ENCODE measurements around the gene ARHGAP19. TPM values are rescaled to one million over a fixed set of nuclear protein-coding genes. Genes with fewer than 3 reads are reported as not detected.

Gene ARHGAP19
- total and polyA plus RNA-seq, 9 of the 15 experiments (the other 6 are each of a cell fraction or from before 2014, with no cell fraction given) = 14.8 to 49.5 (median 26.8) TPM

Small RNAs within 50 kb of the gene (small RNA-seq; reads per million reads assigned to genes)
- not detected for gene RF00017

Other genes starting within 250 kb of the ARHGAP19 start
Only the 7 nearest of the 9 such genes appear.
- 0.04 and 0.05 TPM in 2 replicates for gene SLIT1, start 106.7 kb downstream of the ARHGAP19 start, total RNA-seq (2014; rRNA removed)
- 0.04 TPM in 1 of 2 replicates, not detected in the other for gene SLIT1, start 106.7 kb downstream of the ARHGAP19 start, total RNA-seq (2014; rRNA removed; fragmentation: Illumina TruSeq; extraction: Trizol)
- gene SLIT1, start 106.7 kb downstream of the ARHGAP19 start, total RNA-seq (2015; rRNA removed; fragmentation: Illumina TruSeq; extraction: Trizol) = not detected in 2 replicates
- gene SLIT1, start 106.7 kb downstream of the ARHGAP19 start, total RNA-seq (2021) = 0.09 TPM in 1 of 2 replicates, not detected in the other
- gene SLIT1, start 106.7 kb downstream of the ARHGAP19 start, polyA plus RNA-seq (2011; rRNA removed) = 0.01 and 0.03 TPM in 2 replicates
- 0.01 and 0.03 TPM in 2 replicates for gene SLIT1, start 106.7 kb downstream of the ARHGAP19 start, polyA plus RNA-seq (2014; fragmentation: Illumina TruSeq; extraction: Trizol)
- not detected for gene SLIT1, start 106.7 kb downstream of the ARHGAP19 start, polyA plus RNA-seq (2014; fragmentation: Nextera tagmentation; extraction: Ambion mirVana)
- 0.04 and 0.11 TPM in 2 replicates for gene SLIT1, start 106.7 kb downstream of the ARHGAP19 start, polyA plus RNA-seq (2014; rRNA removed)
- gene FRAT1, start 26.6 kb upstream of the ARHGAP19 start, total RNA-seq (2014; rRNA removed) = 2.4 and 2.7 TPM in 2 replicates
- 1.4 and 1.7 TPM in 2 replicates for gene FRAT1, start 26.6 kb upstream of the ARHGAP19 start, total RNA-seq (2014; rRNA removed; fragmentation: Illumina TruSeq; extraction: Trizol)
- gene FRAT1, start 26.6 kb upstream of the ARHGAP19 start, total RNA-seq (2015; rRNA removed; fragmentation: Illumina TruSeq; extraction: Trizol) = 1.4 and 1.6 TPM in 2 replicates
- 4.6 and 4.7 TPM in 2 replicates for gene FRAT1, start 26.6 kb upstream of the ARHGAP19 start, total RNA-seq (2021)
- gene FRAT1, start 26.6 kb upstream of the ARHGAP19 start, polyA plus RNA-seq (2011; rRNA removed) = 1.2 and 1.3 TPM in 2 replicates
- 0.67 and 1.7 TPM in 2 replicates for gene FRAT1, start 26.6 kb upstream of the ARHGAP19 start, polyA plus RNA-seq (2014; fragmentation: Illumina TruSeq; extraction: Trizol)
- under 1 TPM; 0.11 to 0.17 TPM for gene FRAT1, start 26.6 kb upstream of the ARHGAP19 start, polyA plus RNA-seq (2014; fragmentation: Nextera tagmentation; extraction: Ambion mirVana)
- gene FRAT1, start 26.6 kb upstream of the ARHGAP19 start, polyA plus RNA-seq (2014; rRNA removed) = 2.3 and 2.4 TPM in 2 replicates
- gene FRAT2, start 42.1 kb upstream of the ARHGAP19 start, total RNA-seq (2014; rRNA removed) = 29.1 and 29.6 TPM in 2 replicates
- 19.5 and 24.2 TPM in 2 replicates for gene FRAT2, start 42.1 kb upstream of the ARHGAP19 start, total RNA-seq (2014; rRNA removed; fragmentation: Illumina TruSeq; extraction: Trizol)
- 18.1 and 19.1 TPM in 2 replicates for gene FRAT2, start 42.1 kb upstream of the ARHGAP19 start, total RNA-seq (2015; rRNA removed; fragmentation: Illumina TruSeq; extraction: Trizol)
- gene FRAT2, start 42.1 kb upstream of the ARHGAP19 start, total RNA-seq (2021) = 27.2 and 31.7 TPM in 2 replicates
- gene FRAT2, start 42.1 kb upstream of the ARHGAP19 start, polyA plus RNA-seq (2011; rRNA removed) = 9.9 and 14.1 TPM in 2 replicates
- 22.6 and 24.5 TPM in 2 replicates for gene FRAT2, start 42.1 kb upstream of the ARHGAP19 start, polyA plus RNA-seq (2014; fragmentation: Illumina TruSeq; extraction: Trizol)
- 1 to 10 TPM; 4.3 to 5.3 TPM for gene FRAT2, start 42.1 kb upstream of the ARHGAP19 start, polyA plus RNA-seq (2014; fragmentation: Nextera tagmentation; extraction: Ambion mirVana)
- 26.2 and 27.0 TPM in 2 replicates for gene FRAT2, start 42.1 kb upstream of the ARHGAP19 start, polyA plus RNA-seq (2014; rRNA removed)
- 34.7 and 50.5 TPM in 2 replicates for gene RRP12, start 108.7 kb upstream of the ARHGAP19 start, total RNA-seq (2014; rRNA removed)
- gene RRP12, start 108.7 kb upstream of the ARHGAP19 start, total RNA-seq (2014; rRNA removed; fragmentation: Illumina TruSeq; extraction: Trizol) = 12.6 and 16.4 TPM in 2 replicates
- 21.8 and 25.4 TPM in 2 replicates for gene RRP12, start 108.7 kb upstream of the ARHGAP19 start, total RNA-seq (2015; rRNA removed; fragmentation: Illumina TruSeq; extraction: Trizol)
- 64.4 and 68.2 TPM in 2 replicates for gene RRP12, start 108.7 kb upstream of the ARHGAP19 start, total RNA-seq (2021)
- 7.2 and 22.3 TPM in 2 replicates for gene RRP12, start 108.7 kb upstream of the ARHGAP19 start, polyA plus RNA-seq (2011; rRNA removed)
- 30.2 and 37.5 TPM in 2 replicates for gene RRP12, start 108.7 kb upstream of the ARHGAP19 start, polyA plus RNA-seq (2014; fragmentation: Illumina TruSeq; extraction: Trizol)
- 1 to 10 TPM; 4.6 to 6.1 TPM for gene RRP12, start 108.7 kb upstream of the ARHGAP19 start, polyA plus RNA-seq (2014; fragmentation: Nextera tagmentation; extraction: Ambion mirVana)
- 20.2 and 25.4 TPM in 2 replicates for gene RRP12, start 108.7 kb upstream of the ARHGAP19 start, polyA plus RNA-seq (2014; rRNA removed)
- gene PGAM1, start 133.6 kb upstream of the ARHGAP19 start, total RNA-seq (2014; rRNA removed) = 280 and 406 TPM in 2 replicates
- gene PGAM1, start 133.6 kb upstream of the ARHGAP19 start, total RNA-seq (2014; rRNA removed; fragmentation: Illumina TruSeq; extraction: Trizol) = 256 and 269 TPM in 2 replicates
- gene PGAM1, start 133.6 kb upstream of the ARHGAP19 start, total RNA-seq (2015; rRNA removed; fragmentation: Illumina TruSeq; extraction: Trizol) = 264 and 273 TPM in 2 replicates
- gene PGAM1, start 133.6 kb upstream of the ARHGAP19 start, total RNA-seq (2021) = 319 and 328 TPM in 2 replicates
- 559 and 605 TPM in 2 replicates for gene PGAM1, start 133.6 kb upstream of the ARHGAP19 start, polyA plus RNA-seq (2011; rRNA removed)
- 311 and 316 TPM in 2 replicates for gene PGAM1, start 133.6 kb upstream of the ARHGAP19 start, polyA plus RNA-seq (2014; fragmentation: Illumina TruSeq; extraction: Trizol)
- gene PGAM1, start 133.6 kb upstream of the ARHGAP19 start, polyA plus RNA-seq (2014; fragmentation: Nextera tagmentation; extraction: Ambion mirVana) = 10 to 100 TPM; 40.3 to 80.0 TPM
- gene PGAM1, start 133.6 kb upstream of the ARHGAP19 start, polyA plus RNA-seq (2014; rRNA removed) = 261 and 274 TPM in 2 replicates
- gene EXOSC1, start 153.4 kb upstream of the ARHGAP19 start, total RNA-seq (2014; rRNA removed) = 46.8 and 47.2 TPM in 2 replicates
- 52.1 and 53.4 TPM in 2 replicates for gene EXOSC1, start 153.4 kb upstream of the ARHGAP19 start, total RNA-seq (2014; rRNA removed; fragmentation: Illumina TruSeq; extraction: Trizol)
- gene EXOSC1, start 153.4 kb upstream of the ARHGAP19 start, total RNA-seq (2015; rRNA removed; fragmentation: Illumina TruSeq; extraction: Trizol) = 51.0 and 52.2 TPM in 2 replicates
- 44.3 and 44.9 TPM in 2 replicates for gene EXOSC1, start 153.4 kb upstream of the ARHGAP19 start, total RNA-seq (2021)
- 61.0 and 69.7 TPM in 2 replicates for gene EXOSC1, start 153.4 kb upstream of the ARHGAP19 start, polyA plus RNA-seq (2011; rRNA removed)
- gene EXOSC1, start 153.4 kb upstream of the ARHGAP19 start, polyA plus RNA-seq (2014; fragmentation: Illumina TruSeq; extraction: Trizol) = 68.3 and 82.3 TPM in 2 replicates
- gene EXOSC1, start 153.4 kb upstream of the ARHGAP19 start, polyA plus RNA-seq (2014; fragmentation: Nextera tagmentation; extraction: Ambion mirVana) = 100 to 1,000 TPM; 112 to 117 TPM
- gene EXOSC1, start 153.4 kb upstream of the ARHGAP19 start, polyA plus RNA-seq (2014; rRNA removed) = 65.1 and 67.0 TPM in 2 replicates
- gene ZDHHC16, start 153.5 kb upstream of the ARHGAP19 start, total RNA-seq (2014; rRNA removed) = 13.1 and 19.5 TPM in 2 replicates
- gene ZDHHC16, start 153.5 kb upstream of the ARHGAP19 start, total RNA-seq (2014; rRNA removed; fragmentation: Illumina TruSeq; extraction: Trizol) = 21.1 and 21.7 TPM in 2 replicates
- gene ZDHHC16, start 153.5 kb upstream of the ARHGAP19 start, total RNA-seq (2015; rRNA removed; fragmentation: Illumina TruSeq; extraction: Trizol) = 22.4 and 22.9 TPM in 2 replicates
- gene ZDHHC16, start 153.5 kb upstream of the ARHGAP19 start, total RNA-seq (2021) = 21.3 and 21.4 TPM in 2 replicates
- 29.4 and 30.9 TPM in 2 replicates for gene ZDHHC16, start 153.5 kb upstream of the ARHGAP19 start, polyA plus RNA-seq (2011; rRNA removed)
- gene ZDHHC16, start 153.5 kb upstream of the ARHGAP19 start, polyA plus RNA-seq (2014; fragmentation: Illumina TruSeq; extraction: Trizol) = 31.7 and 33.8 TPM in 2 replicates
- 10 to 100 TPM; 12.5 to 14.2 TPM for gene ZDHHC16, start 153.5 kb upstream of the ARHGAP19 start, polyA plus RNA-seq (2014; fragmentation: Nextera tagmentation; extraction: Ambion mirVana)
- gene ZDHHC16, start 153.5 kb upstream of the ARHGAP19 start, polyA plus RNA-seq (2014; rRNA removed) = 18.6 and 22.9 TPM in 2 replicates

Measured in K562 (cell line).